Temporal lobe (tissue), 1 donor: ENCODE data around the gene IGFBP2. TPM values are rescaled to one million over a fixed set of nuclear protein-coding genes. Genes with fewer than 3 reads are reported as not detected.

Experiments
- total RNA-seq: library from RNA; depleted of rRNA; stranded (reverse); fragments of >200 nt; gene quantifications from one replicate; pipeline ENCODE4 v1.2.3, GENCODE V29; 2014

IGFBP2 gene
- total RNA-seq, 1 donor from 2014 or later, result 124 TPM

Other genes starting within 250 kb of the IGFBP2 start
- 13.0 TPM for gene SMARCAL1, start 220.9 kb upstream of the IGFBP2 start, total RNA-seq
- gene RPL37A, start 134.6 kb upstream of the IGFBP2 start, total RNA-seq, result 1,375 TPM
- 34.9 TPM for gene IGFBP5, start 62.1 kb downstream of the IGFBP2 start, total RNA-seq
- gene TNP1, start 226.6 kb downstream of the IGFBP2 start, total RNA-seq, result not detected